Hepatic stellate cell (primary cell): ENCODE results near the gene ZNF335.

Source experiments
- DNase-seq: peaks from one replicate; pipeline ENCODE4 v3.0.0; 2011; ENCODE audit warnings: low spot score

ZNF335 gene, protein sequence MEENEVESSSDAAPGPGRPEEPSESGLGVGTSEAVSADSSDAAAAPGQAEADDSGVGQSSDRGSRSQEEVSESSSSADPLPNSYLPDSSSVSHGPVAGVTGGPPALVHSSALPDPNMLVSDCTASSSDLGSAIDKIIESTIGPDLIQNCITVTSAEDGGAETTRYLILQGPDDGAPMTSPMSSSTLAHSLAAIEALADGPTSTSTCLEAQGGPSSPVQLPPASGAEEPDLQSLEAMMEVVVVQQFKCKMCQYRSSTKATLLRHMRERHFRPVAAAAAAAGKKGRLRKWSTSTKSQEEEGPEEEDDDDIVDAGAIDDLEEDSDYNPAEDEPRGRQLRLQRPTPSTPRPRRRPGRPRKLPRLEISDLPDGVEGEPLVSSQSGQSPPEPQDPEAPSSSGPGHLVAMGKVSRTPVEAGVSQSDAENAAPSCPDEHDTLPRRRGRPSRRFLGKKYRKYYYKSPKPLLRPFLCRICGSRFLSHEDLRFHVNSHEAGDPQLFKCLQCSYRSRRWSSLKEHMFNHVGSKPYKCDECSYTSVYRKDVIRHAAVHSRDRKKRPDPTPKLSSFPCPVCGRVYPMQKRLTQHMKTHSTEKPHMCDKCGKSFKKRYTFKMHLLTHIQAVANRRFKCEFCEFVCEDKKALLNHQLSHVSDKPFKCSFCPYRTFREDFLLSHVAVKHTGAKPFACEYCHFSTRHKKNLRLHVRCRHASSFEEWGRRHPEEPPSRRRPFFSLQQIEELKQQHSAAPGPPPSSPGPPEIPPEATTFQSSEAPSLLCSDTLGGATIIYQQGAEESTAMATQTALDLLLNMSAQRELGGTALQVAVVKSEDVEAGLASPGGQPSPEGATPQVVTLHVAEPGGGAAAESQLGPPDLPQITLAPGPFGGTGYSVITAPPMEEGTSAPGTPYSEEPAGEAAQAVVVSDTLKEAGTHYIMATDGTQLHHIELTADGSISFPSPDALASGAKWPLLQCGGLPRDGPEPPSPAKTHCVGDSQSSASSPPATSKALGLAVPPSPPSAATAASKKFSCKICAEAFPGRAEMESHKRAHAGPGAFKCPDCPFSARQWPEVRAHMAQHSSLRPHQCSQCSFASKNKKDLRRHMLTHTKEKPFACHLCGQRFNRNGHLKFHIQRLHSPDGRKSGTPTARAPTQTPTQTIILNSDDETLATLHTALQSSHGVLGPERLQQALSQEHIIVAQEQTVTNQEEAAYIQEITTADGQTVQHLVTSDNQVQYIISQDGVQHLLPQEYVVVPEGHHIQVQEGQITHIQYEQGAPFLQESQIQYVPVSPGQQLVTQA (N-terminal part only)

GRCh38 chr20:45971675-45972499, at the start of gene ZNF335:
ZNF335 (minus strand) TSS chr20:45972203; CDS start chr20:45971410, 793 bp downstream.
- peak; percentile 98 for DNase-seq

- DNase-seq: no peak
Observed at GRCh38 chr20:46020555-46020954, 48.6 kb upstream of the ZNF335 start.

GRCh38 chr20:46018611-46019010, 46.6 kb upstream of the ZNF335 start:
- DNase-seq: no peak

DNA sequence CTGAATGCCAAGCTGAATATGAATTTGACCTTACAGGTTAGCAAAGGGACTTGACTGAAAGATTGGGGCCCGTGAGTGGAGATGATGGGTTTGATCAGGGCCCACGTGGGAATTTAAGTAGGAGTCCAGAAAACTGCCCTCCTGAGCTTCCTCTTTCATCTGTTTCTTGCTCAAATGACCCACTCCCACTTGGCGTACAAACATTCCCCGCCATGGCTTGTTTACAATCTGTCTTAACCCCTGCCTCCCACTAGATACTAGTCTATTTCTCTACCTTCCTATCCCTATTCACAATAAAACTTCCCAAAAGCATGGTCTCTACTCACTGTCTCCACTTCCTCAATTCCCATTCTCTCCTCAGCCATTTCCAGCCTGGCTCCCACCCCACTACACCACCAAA, 46.1 kb upstream of the ZNF335 start:
- DNase-seq: no peak

- DNase-seq: no peak
Observed at GRCh38 chr20:46017272-46017671, 45.3 kb upstream of the ZNF335 start.

- no peak for DNase-seq
Observed at GRCh38 chr20:46014517-46015396, 42.8 kb upstream of the ZNF335 start.

- DNase-seq: peak; percentile 57
Observed at GRCh38 chr20:46013829-46014516, 42.0 kb upstream of the ZNF335 start.

- no peak for DNase-seq
Observed at GRCh38 chr20:46013322-46013828, 41.4 kb upstream of the ZNF335 start.

DNA sequence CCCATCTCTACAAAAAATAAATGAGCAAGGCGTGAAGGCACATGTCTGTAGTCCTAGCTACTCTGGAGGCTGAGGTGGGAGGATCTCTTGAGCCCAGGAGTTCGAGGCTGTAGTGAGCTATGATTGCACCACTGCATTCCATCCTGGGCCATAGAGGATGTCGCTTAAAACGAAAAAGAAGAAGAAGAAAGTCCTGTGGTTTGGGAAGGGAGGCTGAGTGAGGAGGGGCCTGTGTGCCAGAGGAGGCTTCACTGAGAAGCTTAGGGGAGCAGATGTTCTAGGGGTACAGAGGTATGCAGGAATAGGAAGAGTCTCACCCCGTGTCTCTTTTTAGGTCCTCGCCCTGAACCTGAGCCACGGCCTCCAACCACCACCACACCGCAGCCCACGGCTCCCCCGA, 40.9 kb upstream of the ZNF335 start:
- DNase-seq: no peak

- DNase-seq: peak; percentile 40
Observed at GRCh38 chr20:46011631-46012482, 39.9 kb upstream of the ZNF335 start.

GRCh38 chr20:46010491-46011391, 38.7 kb upstream of the ZNF335 start:
- DNase-seq: no peak

DNA sequence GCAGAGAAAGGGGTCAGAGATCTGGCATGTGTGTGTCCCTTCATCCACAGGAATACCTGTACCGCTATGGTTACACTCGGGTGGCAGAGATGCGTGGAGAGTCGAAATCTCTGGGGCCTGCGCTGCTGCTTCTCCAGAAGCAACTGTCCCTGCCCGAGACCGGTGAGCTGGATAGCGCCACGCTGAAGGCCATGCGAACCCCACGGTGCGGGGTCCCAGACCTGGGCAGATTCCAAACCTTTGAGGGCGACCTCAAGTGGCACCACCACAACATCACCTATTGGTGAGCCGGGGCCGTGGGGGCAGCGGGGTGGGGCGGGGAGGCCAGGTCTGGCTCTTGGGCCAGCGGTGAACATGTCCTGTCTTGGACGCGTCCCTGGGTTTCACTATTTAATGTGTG, 37.8 kb upstream of the ZNF335 start:
- DNase-seq: no peak

DNA sequence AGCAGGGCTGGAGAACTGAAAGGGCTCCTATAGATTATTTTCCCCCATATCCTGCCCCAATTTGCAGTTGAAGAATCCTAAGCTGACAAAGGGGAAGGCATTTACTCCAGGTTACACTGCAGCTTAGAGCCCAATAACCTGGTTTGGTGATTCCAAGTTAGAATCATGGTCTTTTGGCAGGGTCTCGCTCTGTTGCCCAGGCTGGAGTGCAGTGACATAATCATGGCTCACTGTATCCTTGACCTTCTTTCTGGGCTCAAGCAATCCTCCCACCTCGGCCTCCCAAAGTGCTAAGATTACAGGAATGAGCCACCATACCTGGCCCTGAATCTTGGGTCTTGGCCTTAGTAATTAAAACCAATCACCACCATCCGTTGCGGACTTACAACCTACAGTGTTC, 35.7 kb upstream of the ZNF335 start:
- no peak for DNase-seq

DNA sequence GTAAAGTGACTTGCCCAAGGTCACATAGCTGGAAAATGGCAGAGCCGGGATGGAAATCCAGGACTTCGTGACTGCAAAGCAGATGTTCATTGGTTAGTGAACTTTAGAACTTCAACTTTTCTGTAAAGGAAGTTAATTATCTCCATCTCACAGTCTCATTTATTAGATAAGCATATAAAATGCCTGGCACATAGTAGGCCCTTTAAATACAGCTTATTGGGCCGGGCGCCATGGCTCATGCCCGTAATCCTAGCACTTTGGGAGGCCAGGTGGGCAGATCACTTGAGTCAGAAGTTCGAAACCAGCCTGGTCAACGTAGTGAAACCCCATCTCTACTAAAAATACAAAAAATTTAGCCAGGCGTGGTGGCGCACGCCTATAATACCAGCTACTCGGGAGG, 35.0 kb upstream of the ZNF335 start:
- DNase-seq: no peak

GRCh38 chr20:46006022-46006705, 34.2 kb upstream of the ZNF335 start:
- no peak for DNase-seq

- no peak for DNase-seq
Observed at GRCh38 chr20:46004889-46005473, 33.0 kb upstream of the ZNF335 start.
